NCI-H1105 treated with DMSO at 0.1 percent for 48 hours (cell line): ENCODE measurements around the gene SMIM45.
A peak's percentile ranks its signal among the peaks of the same experiment; 100 is the strongest.

ENCODE experiments used
- DNase-seq: peaks from one replicate; lab custom pipeline; 2025; lab: John Stamatoyannopoulos, UW

Gene SMIM45

DNA sequence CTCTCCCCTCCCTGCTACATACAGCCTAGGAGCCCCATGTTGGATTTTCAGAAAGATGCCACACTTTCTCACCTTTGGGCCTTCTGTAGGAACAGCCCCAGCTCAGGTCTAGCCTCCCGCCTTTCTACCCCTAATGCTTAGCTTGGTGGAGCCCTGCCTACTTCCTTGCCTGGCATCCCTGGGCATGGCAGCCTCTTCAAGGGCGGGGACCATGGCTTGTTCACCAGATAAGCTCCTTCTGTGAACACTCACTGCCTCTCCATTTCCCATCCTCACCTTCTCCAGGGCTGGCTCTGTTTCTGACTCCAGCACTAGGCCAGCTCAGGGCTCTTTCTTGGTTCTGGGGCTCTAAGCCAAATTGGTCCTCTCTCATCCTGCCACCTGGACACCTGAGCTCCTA, 18.7 kb downstream of the SMIM45 start:
- DNase-seq, result no peak

GRCh38 chr22:41971431-41971830, 19.5 kb downstream of the SMIM45 start:
- DNase-seq, result no peak

GRCh38 chr22:41974691-41975290, 22.8 kb downstream of the SMIM45 start:
- DNase-seq, result no peak

GRCh38 chr22:41975299-41976069, 23.5 kb downstream of the SMIM45 start:
- no peak for DNase-seq

DNA sequence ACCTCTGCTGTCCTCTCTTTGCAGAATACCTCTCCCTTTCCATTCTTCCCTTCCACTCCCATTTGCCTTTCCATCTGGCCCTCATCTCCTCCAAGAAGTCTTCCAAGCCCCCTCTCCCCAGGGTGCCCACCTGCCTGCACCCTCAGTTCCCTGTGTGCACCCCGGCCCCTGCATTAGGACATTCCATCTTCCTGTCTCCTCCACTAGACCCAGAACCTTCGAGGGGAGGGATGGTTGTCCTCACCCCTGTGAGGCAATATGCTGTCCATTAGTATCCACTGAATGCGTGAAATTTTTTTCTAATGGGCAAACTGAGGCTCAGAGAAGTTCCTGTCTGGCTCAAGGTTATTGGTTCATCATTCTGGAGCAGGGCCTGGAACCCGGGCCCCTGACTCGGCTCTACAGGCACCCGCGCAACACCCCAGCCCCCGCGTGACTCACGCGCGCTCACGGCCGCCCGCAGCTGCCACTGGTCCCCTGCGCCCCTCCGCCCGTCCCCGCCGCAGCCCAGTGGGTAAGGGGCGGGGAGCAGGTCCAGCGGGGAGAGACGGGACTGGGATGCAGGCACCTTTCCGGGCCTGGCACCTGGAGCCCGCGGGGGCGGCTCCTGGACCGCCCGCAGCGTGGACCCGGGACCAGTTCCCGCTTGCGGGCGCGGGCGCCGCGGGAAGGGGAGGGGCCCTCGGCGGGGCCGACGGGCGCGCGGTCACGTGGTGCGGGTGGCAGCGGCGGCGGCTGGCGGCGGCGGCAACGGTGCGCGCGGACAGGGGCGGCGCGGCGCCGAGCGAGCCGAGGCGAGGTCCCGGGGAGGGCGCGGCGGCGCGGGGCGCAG, 24.3 kb downstream of the SMIM45 start:
- peak; percentile 35 for DNase-seq

GRCh38 chr22:41976961-41977566, 25.1 kb downstream of the SMIM45 start:
- peak; percentile 52 for DNase-seq

DNA sequence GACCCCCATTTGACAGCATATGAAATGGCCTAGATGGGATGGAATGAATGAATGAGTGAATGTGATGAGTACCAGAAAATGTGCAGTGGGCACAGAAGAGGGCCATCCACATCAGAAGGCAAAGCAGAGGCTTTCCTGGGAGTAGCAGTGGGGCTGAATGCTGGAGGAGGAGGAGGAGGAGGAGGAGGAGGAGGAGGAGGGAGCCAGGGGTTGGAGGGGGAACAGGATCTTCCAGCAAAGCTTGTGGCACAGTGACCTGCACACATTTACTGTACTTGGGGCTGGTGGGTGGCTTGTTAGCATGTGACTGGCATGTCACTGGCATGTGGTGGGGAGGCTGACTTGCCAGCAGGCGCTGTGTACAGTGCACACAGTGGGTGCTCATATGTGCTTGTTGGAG, 26.8 kb downstream of the SMIM45 start:
- no peak for DNase-seq

DNA sequence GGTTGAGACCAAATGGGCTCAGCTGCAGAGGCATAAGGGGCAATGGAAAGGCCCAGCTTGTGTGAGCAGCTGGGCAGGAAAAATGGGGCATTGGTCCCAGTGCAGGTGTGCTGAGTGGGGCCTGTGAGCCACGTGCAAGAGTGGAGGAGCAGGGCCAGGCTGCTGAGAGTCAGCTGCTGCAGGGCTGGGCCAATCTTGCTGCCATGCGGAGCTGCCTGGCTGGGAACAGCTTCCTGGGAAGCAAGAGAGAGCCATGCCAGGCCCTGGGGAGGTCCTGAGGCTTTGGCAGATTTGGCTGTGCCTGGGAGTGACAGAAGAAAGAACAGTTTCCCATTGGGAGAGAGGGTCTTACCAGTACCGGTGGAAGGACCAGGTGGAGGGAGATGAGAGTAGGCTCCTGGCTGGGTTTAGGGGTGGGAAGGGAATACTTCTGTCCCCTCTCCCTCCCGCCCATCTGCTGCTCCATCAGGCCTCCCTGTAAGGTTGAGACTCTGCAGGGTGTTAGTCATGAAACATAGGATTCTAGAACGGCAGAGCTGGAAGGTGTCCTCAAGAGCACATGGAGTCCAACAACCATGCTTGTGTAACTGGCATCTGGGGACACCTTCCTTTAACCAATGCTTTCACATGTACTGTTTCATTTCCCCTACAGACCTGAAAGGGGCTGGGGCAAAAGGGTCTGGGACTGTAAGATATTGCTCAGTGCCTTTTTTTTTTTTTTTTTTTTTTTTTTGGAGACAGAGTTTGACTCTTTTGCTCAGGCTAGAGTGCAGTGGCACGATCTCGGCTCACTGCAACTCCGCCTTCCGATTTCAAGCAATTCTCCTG, 27.7 kb downstream of the SMIM45 start:
- no peak for DNase-seq

GRCh38 chr22:41982865-41983264, 30.9 kb downstream of the SMIM45 start:
- no peak for DNase-seq

DNA sequence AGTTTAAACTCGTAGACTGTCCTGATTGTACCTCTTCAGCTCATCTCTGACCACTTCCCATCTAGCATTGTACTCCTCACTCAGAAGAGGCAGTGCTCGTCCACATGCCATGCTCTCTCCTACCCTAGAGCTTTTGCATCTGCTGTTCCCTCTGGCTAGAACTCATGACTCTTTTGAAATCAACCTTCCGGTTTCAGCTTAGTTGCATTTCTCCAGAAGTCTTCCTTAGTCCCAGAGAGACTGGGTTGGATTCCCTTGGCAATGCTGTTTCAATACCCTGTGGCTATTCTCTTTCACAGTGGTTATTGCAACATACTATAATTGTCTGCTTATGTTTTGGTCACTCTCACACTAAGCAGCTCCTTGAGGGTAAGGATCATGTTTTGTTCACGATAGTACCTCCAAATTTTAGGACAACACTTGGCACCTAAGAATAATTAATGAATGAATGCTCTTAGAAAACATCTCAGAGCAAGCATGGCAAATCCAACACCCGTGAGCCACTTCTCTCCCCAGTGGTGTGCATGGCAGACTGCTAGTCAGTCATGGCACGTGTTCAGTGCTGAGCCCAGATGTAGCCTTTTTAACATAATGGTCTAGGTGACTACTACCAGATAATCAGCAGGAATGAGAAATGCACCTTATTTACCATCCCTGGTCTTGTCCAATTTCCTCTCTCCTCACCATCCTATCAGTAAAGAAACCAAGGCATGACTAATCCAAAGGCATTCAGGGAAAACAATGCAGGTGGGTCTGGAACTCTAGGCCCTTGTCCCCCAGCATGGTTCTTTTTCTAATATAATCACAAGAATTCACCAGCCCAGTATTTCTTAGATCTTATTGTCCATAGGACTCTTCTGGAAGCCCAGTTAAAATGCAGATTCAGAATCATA, 31.8 kb downstream of the SMIM45 start:
- no peak for DNase-seq

GRCh38 chr22:41987276-41987675, 35.3 kb downstream of the SMIM45 start:
- no peak for DNase-seq

GRCh38 chr22:41989246-41989645, 37.3 kb downstream of the SMIM45 start:
- DNase-seq, result no peak

DNA sequence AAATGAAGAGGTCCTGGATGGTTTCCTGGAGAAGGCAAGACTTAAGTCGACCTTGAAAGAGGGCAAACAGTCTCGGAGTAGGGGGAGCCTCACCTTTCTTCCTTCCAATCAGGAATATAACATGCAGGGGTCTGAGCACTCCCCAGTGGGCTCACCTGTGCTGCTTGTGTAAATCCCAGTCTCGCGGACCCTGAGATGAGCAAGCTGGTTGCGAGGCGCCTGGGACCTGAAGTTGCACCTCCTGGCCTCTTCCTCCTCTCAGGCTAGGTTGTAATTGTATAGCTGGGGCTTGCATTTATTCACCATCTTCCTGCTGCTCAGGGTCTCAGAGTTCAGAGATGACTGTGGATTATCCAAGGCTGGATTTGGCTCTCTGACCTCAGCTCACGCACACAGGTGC, 39.2 kb downstream of the SMIM45 start:
- DNase-seq, result no peak

DNA sequence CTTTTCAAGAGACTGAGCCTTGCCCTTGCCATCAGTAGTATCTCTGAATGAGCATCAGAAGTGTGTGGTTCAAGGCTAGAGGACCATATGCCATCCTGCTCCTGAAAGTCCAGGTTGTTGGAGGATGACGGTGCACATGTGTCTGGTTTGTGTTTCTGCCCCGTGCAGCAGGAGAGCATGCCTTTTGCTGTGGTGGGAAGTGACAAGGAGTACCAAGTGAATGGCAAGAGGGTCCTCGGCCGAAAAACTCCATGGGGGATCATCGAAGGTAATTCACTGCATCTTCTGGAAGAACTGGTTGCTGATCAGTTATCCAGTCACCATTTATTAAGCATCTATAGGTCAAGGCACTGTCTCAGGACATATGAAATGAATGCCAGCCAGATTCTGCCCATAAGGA, 40.5 kb downstream of the SMIM45 start:
- no peak for DNase-seq

GRCh38 chr22:41995211-41995610, 43.3 kb downstream of the SMIM45 start:
- DNase-seq, result no peak

- DNase-seq, result no peak
Measured at GRCh38 chr22:41996826-41997225, 44.9 kb downstream of the SMIM45 start.

DNA sequence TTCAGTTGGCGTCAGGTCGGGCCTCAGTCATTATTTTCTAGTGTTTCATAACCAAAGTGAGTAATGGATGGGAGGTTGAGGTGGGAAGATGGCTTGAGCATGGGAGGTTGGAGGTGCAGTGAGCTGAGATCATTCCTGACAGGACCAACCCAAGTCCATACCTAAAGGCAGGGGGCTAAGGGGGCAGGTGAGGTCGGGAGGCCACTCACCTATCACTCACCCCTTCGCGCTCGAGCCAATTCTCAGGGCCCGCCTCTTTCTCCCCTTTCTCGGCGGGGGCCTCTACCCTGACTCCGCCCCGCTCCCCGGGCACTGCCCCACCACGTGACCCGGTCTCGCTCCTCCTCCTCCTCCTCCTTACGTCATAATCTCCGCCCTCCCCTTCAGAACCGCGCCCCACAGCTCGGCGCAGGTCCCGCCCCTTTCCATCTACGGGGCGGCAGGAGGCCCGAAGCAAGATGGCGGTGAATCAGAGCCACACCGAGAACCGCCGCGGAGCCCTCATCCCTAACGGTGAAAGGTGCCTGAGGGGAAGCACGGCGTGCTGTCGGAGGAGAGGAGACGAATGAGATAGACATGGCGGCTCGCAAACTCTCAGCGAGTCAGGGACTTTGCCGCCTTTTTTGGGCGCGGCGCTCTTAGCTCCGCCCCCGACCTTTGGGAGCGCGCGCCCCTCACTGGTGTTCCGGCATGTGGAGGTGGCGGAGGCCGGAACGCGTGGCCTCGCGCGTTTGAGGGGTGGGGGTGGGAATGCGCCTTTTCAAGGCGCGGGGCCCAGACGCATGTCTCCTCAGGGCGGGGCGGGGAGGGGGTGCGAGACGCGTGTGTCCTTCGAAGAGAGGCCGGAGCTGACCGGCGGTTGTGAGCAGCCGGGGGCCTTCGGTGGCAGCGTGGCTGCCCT, 46.7 kb downstream of the SMIM45 start, which contains the start of gene WBP2NL:
Gene WBP2NL, plus strand, starts transcription at position 428 of the 901 bp plus-strand sequence. Its CDS starts 31 bp downstream, at position 459.
- peak; percentile 14 for DNase-seq

GRCh38 chr22:42000466-42000865, 48.5 kb downstream of the SMIM45 start:
- no peak for DNase-seq

- no peak for DNase-seq
Measured at GRCh38 chr22:42001121-42001520, 49.2 kb downstream of the SMIM45 start.
